Astrocyte (in vitro differentiated cells and primary cell): ENCODE data around the gene MCCD1. TPM values are rescaled to one million over a fixed set of nuclear protein-coding genes. Genes with fewer than 3 reads are reported as not detected.

ENCODE experiments used
- DNase-seq: peaks from one replicate; pipeline ENCODE4 v3.0.0-alpha.2; 2010; ENCODE audit warnings: low read depth
- FAIRE-seq: peaks from 2 replicates; lab custom pipeline; 2011; peaks lifted over from hg19 to GRCh38; lab: Jason Lieb, UNC
- H2AFZ ChIP-seq: 2 replicates; pipeline ENCODE4 v1.6.0; 2012; ENCODE audit warnings: low read depth, low read length, inconsistent platforms
- H3K27ac ChIP-seq: 2 replicates; pipeline ENCODE4 v1.5.1; 2011; ENCODE audit warnings: low read depth, low read length, inconsistent platforms
- H3K27me3 ChIP-seq: 2 replicates; pipeline ENCODE4 v1.6.0; 2011; ENCODE audit warnings: low read length, inconsistent platforms; ENCODE audit not compliant: insufficient read depth
- H3K36me3 ChIP-seq: 2 replicates; pipeline ENCODE4 v1.5.1; 2011; ENCODE audit warnings: low read length, inconsistent platforms; ENCODE audit not compliant: insufficient read depth
- H3K4me1 ChIP-seq: 2 replicates; pipeline ENCODE4 v1.5.1; 2011; ENCODE audit warnings: low read length, inconsistent platforms; ENCODE audit not compliant: insufficient read depth
- H3K4me2 ChIP-seq: 2 replicates; pipeline ENCODE4 v1.6.0; 2012; ENCODE audit warnings: low read length, inconsistent platforms
- H3K4me3 ChIP-seq: 2 replicates; pipeline ENCODE4 v1.5.1; 2011; ENCODE audit warnings: low read depth, mild to moderate bottlenecking, low read length, inconsistent platforms; ENCODE audit not compliant: insufficient read depth
- H3K79me2 ChIP-seq: 2 replicates; pipeline ENCODE4 v1.6.0; 2012; ENCODE audit warnings: mild to moderate bottlenecking, low read length, inconsistent platforms; ENCODE audit not compliant: insufficient read depth
- H3K9ac ChIP-seq: 2 replicates; pipeline ENCODE4 v1.6.0; 2012; ENCODE audit warnings: mild to moderate bottlenecking, low read length, inconsistent platforms
- H3K9me3 ChIP-seq: 2 replicates; pipeline ENCODE4 v1.5.1; 2012; ENCODE audit warnings: low read depth, mild to moderate bottlenecking, low read length, inconsistent platforms; ENCODE audit not compliant: insufficient read depth
- H4K20me1 ChIP-seq: 2 replicates; pipeline ENCODE4 v1.6.0; 2012; ENCODE audit warnings: low read length, inconsistent platforms; ENCODE audit not compliant: insufficient read depth
- H3K27ac Mint-ChIP-seq: one replicate; pipeline ENCODE4 v1.8.0; 2021; ENCODE audit warnings: mild to moderate bottlenecking, mixed read lengths; ENCODE audit not compliant: unreplicated experiment
- H3K27me3 Mint-ChIP-seq: one replicate; pipeline ENCODE4 v1.8.0; 2021; ENCODE audit warnings: low read depth, mixed read lengths; ENCODE audit not compliant: unreplicated experiment
- H3K36me3 Mint-ChIP-seq: one replicate; pipeline ENCODE4 v1.8.0; 2021; ENCODE audit warnings: low read depth, mixed read lengths; ENCODE audit not compliant: unreplicated experiment
- H3K4me1 Mint-ChIP-seq: one replicate; pipeline ENCODE4 v1.8.0; 2021; ENCODE audit warnings: low read depth, mixed read lengths; ENCODE audit not compliant: unreplicated experiment
- H3K4me3 Mint-ChIP-seq: one replicate; pipeline ENCODE4 v1.8.0; 2021; ENCODE audit warnings: mild to moderate bottlenecking, moderate library complexity, mixed read lengths; ENCODE audit not compliant: unreplicated experiment
- H3K9me3 Mint-ChIP-seq: one replicate; pipeline ENCODE4 v1.8.0; 2021; ENCODE audit warnings: mild to moderate bottlenecking, mixed read lengths; ENCODE audit not compliant: unreplicated experiment
- CTCF ChIP-seq: IDR thresholded peaks from 2 replicates; pipeline ENCODE4 v1.5.1; 2011; ENCODE audit warnings: low read depth, mild to moderate bottlenecking, inconsistent platforms, low read length, moderate library complexity; ENCODE audit not compliant: insufficient read depth
- EZH2 ChIP-seq: IDR thresholded peaks from 2 replicates; pipeline ENCODE4 v1.6.1; 2012; ENCODE audit warnings: mild to moderate bottlenecking, low read length, inconsistent platforms; ENCODE audit not compliant: insufficient read depth
- total RNA-seq: library from RNA; stranded (reverse); gene quantifications from 2 replicates; pipeline ENCODE4 v1.2.1, GENCODE V29; 2021

MCCD1 gene
- total RNA-seq, 1 donor from 2014 or later: not detected

GRCh38 chr6:31558631-31559500, 30.1 kb downstream of the MCCD1 start:
- H3K27me3 ChIP-seq: no peaks in the 10 kb centered on the region
- H3K27ac ChIP-seq: peak overlapping the region; percentile 61
- peaks cover 2% of the 10 kb centered on the region for H3K9me3 Mint-ChIP-seq
- DNase-seq: no peak
- peak overlapping the region; percentile 96 for H3K27ac Mint-ChIP-seq
- peak overlapping the region; percentile 71 for H3K4me3 Mint-ChIP-seq
- H3K4me3 ChIP-seq: no peak overlapping the region
- peaks cover 4% of the 10 kb centered on the region for H3K36me3 ChIP-seq
- peaks cover 35% of the 10 kb centered on the region for H3K4me1 Mint-ChIP-seq
- H3K27me3 Mint-ChIP-seq: no peaks in the 10 kb centered on the region
- TF ChIP-seq CTCF (no peak), EZH2 (no peak)
- no peaks in the 10 kb centered on the region for H3K9me3 ChIP-seq
- no peak overlapping the region for H2AFZ ChIP-seq
- peaks cover 21% of the 10 kb centered on the region for H3K36me3 Mint-ChIP-seq
- peak overlapping the region; percentile 40 for H3K9ac ChIP-seq
- peaks cover 4% of the 10 kb centered on the region for H3K79me2 ChIP-seq
- H3K4me2 ChIP-seq: peak overlapping the region; percentile 72
- no peak for FAIRE-seq
- peaks cover 29% of the 10 kb centered on the region for H3K4me1 ChIP-seq
- no peaks in the 10 kb centered on the region for H4K20me1 ChIP-seq

GRCh38 chr6:31559606-31559957, 30.8 kb downstream of the MCCD1 start:
- Histone ChIP-seq H3K4me2 (peak overlapping the region; percentile 72), H2AFZ (peak overlapping the region; percentile 24), H3K27ac (peak overlapping the region; percentile 61), H3K9ac (peak overlapping the region; percentile 40), H3K4me3 (no peak overlapping the region), H3K9me3 (no peaks in the 10 kb centered on the region), H3K79me2 (peaks cover 4% of the 10 kb centered on the region), H4K20me1 (no peaks in the 10 kb centered on the region), H3K27me3 (no peaks in the 10 kb centered on the region), H3K36me3 (peaks cover 4% of the 10 kb centered on the region), H3K4me1 (peaks cover 29% of the 10 kb centered on the region)
- no peak for DNase-seq
- H3K4me3 Mint-ChIP-seq: peak overlapping the region; percentile 51
- peaks cover 36% of the 10 kb centered on the region for H3K4me1 Mint-ChIP-seq
- FAIRE-seq: no peak
- H3K9me3 Mint-ChIP-seq: peaks cover 2% of the 10 kb centered on the region
- TF ChIP-seq CTCF (no peak), EZH2 (no peak)
- H3K36me3 Mint-ChIP-seq: peaks cover 21% of the 10 kb centered on the region
- H3K27me3 Mint-ChIP-seq: no peaks in the 10 kb centered on the region
- peak overlapping the region; percentile 96 for H3K27ac Mint-ChIP-seq
